Stimulated activated CD8-positive, alpha-beta memory T cell treated with anti-CD3 and anti-CD28 coated beads, Interleukin-4, amount 100 ng/mL, for 24 hours (primary cell): ENCODE data around the gene KCTD4.

ENCODE experiments used
- DNase-seq: peaks from one replicate; pipeline ENCODE4 v3.0.0-alpha.2; 2020; ENCODE audit warnings: low read depth

KCTD4 gene

GRCh38 chr13:45174478-45174877 lies 26.4 kb downstream of the KCTD4 start:
- DNase-seq, result no peak

GRCh38 chr13:45168555-45168930 lies 32.3 kb downstream of the KCTD4 start:
- no peak for DNase-seq

GRCh38 chr13:45167611-45168554 lies 33.0 kb downstream of the KCTD4 start:
- DNase-seq, result no peak

- DNase-seq, result no peak
Observed at GRCh38 chr13:45166858-45167257, 34.0 kb downstream of the KCTD4 start.

GRCh38 chr13:45162821-45163220 lies 38.0 kb downstream of the KCTD4 start:
- DNase-seq, result no peak

GRCh38 chr13:45162194-45162593 lies 38.7 kb downstream of the KCTD4 start:
- DNase-seq, result no peak

- DNase-seq, result no peak
Observed at GRCh38 chr13:45156565-45157361, 44.1 kb downstream of the KCTD4 start.

GRCh38 chr13:45149964-45150363 lies 50.9 kb downstream of the KCTD4 start:
- DNase-seq, result no peak

- no peak for DNase-seq
Observed at GRCh38 chr13:45143346-45143751, 57.5 kb downstream of the KCTD4 start.
